Measurements from ENCODE around the gene LARGE1. TPM values are rescaled to one million over a fixed set of nuclear protein-coding genes. Genes with fewer than 3 reads are reported as not detected.

LARGE1 gene
- total and polyA plus RNA-seq, 2 of the 8 experiments (the other 6 are each of a cell fraction or from before 2014, with no cell fraction given), result 43.7 to 83.0 TPM

GRCh38 chr22:33302549-33302948 is 617.7 kb downstream of the LARGE1 start:
- FAIRE-seq, result no peak
- TF ChIP-seq PHF8 (conservative IDR thresholded peaks at IDR 0.05; ENCODE audit: low read depth, low read length) (no peak), EP300 (IDR thresholded peaks at IDR 0.05; ENCODE audit: borderline replicate concordance in 1 of 2, low read depth in 2 of 2, low read length in 2 of 2) (no peak), BACH1 (IDR thresholded peaks at IDR 0.05; ENCODE audit: low read length) (no peak), RAD21 (IDR thresholded peaks at IDR 0.05 in 1 of 2, conservative IDR thresholded peaks at IDR 0.05 in 1 of 2; ENCODE audit: low read depth in 2 of 2, low read length in 2 of 2) (no peak), NRF1 (IDR thresholded peaks at IDR 0.05; ENCODE audit: low read depth, low read length) (no peak), GABPA (IDR thresholded peaks at IDR 0.05; ENCODE audit: borderline replicate concordance, insufficient read depth, low read length) (no peak), E2F6 (IDR thresholded peaks at IDR 0.05) (no peak), NANOG (IDR thresholded peaks at IDR 0.05; ENCODE audit: insufficient read depth, low read depth, low read length, poor library complexity, severe bottlenecking) (no peak)

More at GRCh38 chr22:33302549-33302948, 617.7 kb downstream of the LARGE1 start:
- ChIA-PET POLR2A (ENCODE audit: partially characterized antibody) (no interaction called here), CTCF (ENCODE audit: partially characterized antibody) (interaction anchor here (0.6 to 2.8 kb wide), 40 partner anchors 8 to 792 kb away, joined by 3 to 19 read pairs (median 4); no protein-coding TSS in a partner anchor)
- Histone ChIP-seq H3K4me3 (ENCODE audit: extremely low read depth in 1 of 4, insufficient read depth in 2 of 4, low read depth in 3 of 4, low read length in 4 of 4) (no peak overlapping the region), H3K9ac (replicated peaks in 1 of 4; ENCODE audit: extremely low read depth in 1 of 4, low read depth in 3 of 4, low read length in 3 of 4) (no peak overlapping the region), H3K4me2 (ENCODE audit: insufficient read depth in 1 of 2, low read depth in 2 of 2, low read length in 2 of 2) (no peak overlapping the region), H3K4ac (replicated peaks; ENCODE audit: insufficient read length, low read depth, low read length) (no peak overlapping the region), H3K79me2 (ENCODE audit: control insufficient read depth in 1 of 2, insufficient read depth in 2 of 2, low read length in 2 of 2) (no peaks in the 10 kb centered on the region), H3K9me3 (ENCODE audit: insufficient read depth in 2 of 2, low read depth in 1 of 2, low read length in 1 of 2) (no peaks in the 10 kb centered on the region), H3K79me1 (ENCODE audit: low read depth, low read length) (no peaks in the 10 kb centered on the region), H3K56ac (replicated peaks; ENCODE audit: insufficient read length, low read depth, low read length) (no peak overlapping the region), H3K4me1 (replicated peaks in 1 of 4; ENCODE audit: control insufficient read depth in 3 of 4, insufficient read depth in 4 of 4, low read length in 3 of 4) (no peaks in the 10 kb centered on the region), H3K23ac (ENCODE audit: insufficient read length) (no peak overlapping the region), H3K27me3 (replicated peaks in 1 of 4; ENCODE audit: control insufficient read depth in 3 of 4, extremely low read depth in 1 of 4, insufficient read depth in 3 of 4, low read length in 3 of 4) (no peaks in the 10 kb centered on the region), H2BK5ac (ENCODE audit: low read depth, low read length) (no peak overlapping the region), H3K14ac (ENCODE audit: insufficient read length) (no peak overlapping the region), H3K18ac (ENCODE audit: extremely low read depth, low read length) (no peak overlapping the region), H4K20me1 (replicated peaks in 1 of 2; ENCODE audit: control insufficient read depth in 1 of 2, insufficient read depth in 2 of 2, low read length in 2 of 2) (peaks cover 0 to 2% of the 10 kb centered on the region in 2 experiments), H2AFZ (ENCODE audit: low read length) (no peak overlapping the region), H2BK20ac (ENCODE audit: low read length) (no peak overlapping the region), H2BK15ac (ENCODE audit: low read length) (no peak overlapping the region), H3K23me2 (ENCODE audit: low read depth, low read length) (no peaks in the 10 kb centered on the region), H2BK120ac (replicated peaks; ENCODE audit: low read depth, low read length) (no peak overlapping the region), H3K27ac (ENCODE audit: low read depth, low read length) (no peak overlapping the region), H4K5ac (ENCODE audit: insufficient read length, low read depth, low read length) (no peak overlapping the region), H2AK5ac (ENCODE audit: low read depth, low read length) (no peak overlapping the region), H3K36me3 (ENCODE audit: control insufficient read depth in 2 of 4, insufficient read depth in 4 of 4, low read length in 3 of 4) (peaks cover 0 to 5% (median 1%) of the 10 kb centered on the region in 4 experiments; a peak in 2 of 8 replicates), H4K91ac (replicated peaks; ENCODE audit: insufficient read length, low read length) (no peak overlapping the region), H4K8ac (ENCODE audit: extremely low read depth, insufficient read depth, low read length) (no peak overlapping the region), H2BK12ac (ENCODE audit: low read depth, low read length) (no peak overlapping the region)
- DNase-seq (ENCODE audit: low read depth in 1 of 2, low spot score in 2 of 2), result no peak
- 89% methylated on average over 11 of the region's 11 CpGs; no CpG with 5 or more reads in 1 of the 2 experiments for WGBS, 2 experiments (ENCODE audit: extremely low coverage in 1 of 2, insufficient coverage in 1 of 2, insufficient read length in 1 of 2, insufficient replicate concordance in 2 of 2, low coverage in 1 of 2, low lambda C conversion rate in 2 of 2, missing lambda C conversion rate in 1 of 2)
